Naive B cell (primary cell): ENCODE data around the gene CTSF. TPM values are rescaled to one million over a fixed set of nuclear protein-coding genes. Genes with fewer than 3 reads are reported as not detected.
"Not testable (repeated sequence)": the region's sequence is repeated elsewhere in the genome, so short reads cannot be mapped to it uniquely, and the experiment has no call there.

ENCODE experiments used
- ATAC-seq, 2 donors: fragments of 150-1000 bp; cut with Tn5 transposase; 2 replicates each; pipeline ENCODE4 v1.10.0; 2021; ENCODE audit warnings: low read depth in 2 of 2, mild to moderate bottlenecking in 2 of 2, moderate library complexity in 2 of 2
- DNase-seq: peaks from one replicate; pipeline ENCODE4 v3.0.0; 2022
- H3K27ac Mint-ChIP-seq, 6 donors: one replicate each; pipeline ENCODE4 v1.8.0; 2020 to 2022; ENCODE audit warnings: mild to moderate bottlenecking in 6 of 6, mixed read lengths in 6 of 6, moderate library complexity in 5 of 6, inconsistent platforms in 2 of 6
- H3K27me3 Mint-ChIP-seq, 3 donors: one replicate each; pipeline ENCODE4 v1.8.0; 2021 to 2022; ENCODE audit warnings: mixed read lengths in 3 of 3, mild to moderate bottlenecking in 1 of 3
- H3K36me3 Mint-ChIP-seq, 2 donors: one replicate each; pipeline ENCODE4 v1.8.0; 2020 to 2022; ENCODE audit warnings: mixed read lengths in 2 of 2, inconsistent platforms in 1 of 2, mild to moderate bottlenecking in 1 of 2
- H3K4me1 Mint-ChIP-seq, 3 donors: one replicate each; pipeline ENCODE4 v1.8.0; 2020 to 2022; ENCODE audit warnings: mixed read lengths in 3 of 3, inconsistent platforms in 1 of 3, mild to moderate bottlenecking in 1 of 3, moderate library complexity in 1 of 3
- H3K4me3 Mint-ChIP-seq, 8 donors: one replicate each; pipeline ENCODE4 v1.8.0; 2020 to 2022; ENCODE audit warnings: mild to moderate bottlenecking in 8 of 8, mixed read lengths in 8 of 8, moderate library complexity in 8 of 8, inconsistent platforms in 2 of 8
- H3K9me3 Mint-ChIP-seq, 7 donors: one replicate each; pipeline ENCODE4 v1.8.0; 2020 to 2022; ENCODE audit warnings: mixed read lengths in 7 of 7, mild to moderate bottlenecking in 5 of 7, inconsistent platforms in 2 of 7, moderate library complexity in 1 of 7
- polyA plus RNA-seq, 6 donors: library from polyadenylated mRNA; unstranded; fragments of 300-500 nt; fragmentation: Illumina TruSeq; gene quantifications; one replicate each; pipeline ENCODE4 v1.2.3, GENCODE V29; 2021; ENCODE audit warnings: low read depth in 6 of 6

CTSF gene
- polyA plus RNA-seq: 10 to 100 TPM in 4 of 6 donors, 1 to 10 TPM in 2; 5.0 to 14.3 (median 11.4) TPM

DNA sequence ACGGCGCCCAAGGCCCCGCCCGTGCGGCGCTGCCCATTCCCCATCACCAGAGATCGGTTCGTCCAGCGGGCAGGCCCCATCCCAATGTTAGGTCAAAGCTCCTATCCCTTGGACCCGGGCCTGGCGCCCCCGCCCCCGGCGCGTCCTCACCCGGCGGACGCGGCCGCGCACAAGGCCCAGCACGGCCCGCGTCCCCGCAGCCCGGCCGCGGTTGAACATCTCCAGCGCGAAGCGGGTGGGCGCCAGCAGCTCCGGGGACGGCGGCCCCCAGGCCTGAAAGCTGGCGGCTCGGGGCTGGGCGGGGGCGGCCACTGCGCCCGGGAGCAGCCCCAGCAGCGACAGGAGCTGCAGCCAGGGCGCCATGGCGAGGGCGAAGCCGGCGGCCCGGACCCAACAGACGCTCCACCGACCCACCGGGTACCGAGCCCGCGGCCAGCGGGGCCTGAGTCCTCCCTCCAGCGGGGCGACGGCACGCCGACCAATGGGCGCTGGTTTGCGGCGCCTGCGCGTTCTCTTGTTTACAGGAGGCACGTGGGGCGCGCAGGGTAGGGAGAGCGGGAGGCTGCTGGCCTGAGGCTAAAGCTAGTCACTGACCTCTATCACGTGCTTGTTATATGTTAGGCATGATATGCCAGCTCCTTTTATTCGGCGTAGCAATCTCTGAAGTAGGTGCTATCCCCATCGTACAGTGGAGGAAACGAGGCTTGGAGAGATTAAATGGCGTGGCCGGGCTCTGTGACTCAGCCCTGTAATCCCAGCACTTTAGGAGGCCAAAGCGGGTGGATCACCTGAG lies at the start of gene CTSF:
Gene CTSF, minus strand, starts transcription at position 483 of the 793 bp plus-strand sequence. Its CDS starts 120 bp downstream, at position 363.
- Mint-ChIP-seq H3K4me3 (peak within 1 kb of the TSS; percentile 70 to 88 (median 80)), H3K27me3 (peaks cover 0 to 43% (median 12%) of the 10 kb centered on the region in 3 donors), H3K27ac (peak within 1 kb of the TSS in 1 of 6 donors; percentile 56), H3K36me3 (peaks cover 0 to 5% of the 10 kb centered on the region in 2 donors), H3K9me3 (no peaks in the 10 kb centered on the region), H3K4me1 (peaks cover 3 to 10% (median 6%) of the 10 kb centered on the region in 3 donors)
- ATAC-seq (peak; percentile 88 to 91), DNase-seq (peak; percentile 56)

DNA sequence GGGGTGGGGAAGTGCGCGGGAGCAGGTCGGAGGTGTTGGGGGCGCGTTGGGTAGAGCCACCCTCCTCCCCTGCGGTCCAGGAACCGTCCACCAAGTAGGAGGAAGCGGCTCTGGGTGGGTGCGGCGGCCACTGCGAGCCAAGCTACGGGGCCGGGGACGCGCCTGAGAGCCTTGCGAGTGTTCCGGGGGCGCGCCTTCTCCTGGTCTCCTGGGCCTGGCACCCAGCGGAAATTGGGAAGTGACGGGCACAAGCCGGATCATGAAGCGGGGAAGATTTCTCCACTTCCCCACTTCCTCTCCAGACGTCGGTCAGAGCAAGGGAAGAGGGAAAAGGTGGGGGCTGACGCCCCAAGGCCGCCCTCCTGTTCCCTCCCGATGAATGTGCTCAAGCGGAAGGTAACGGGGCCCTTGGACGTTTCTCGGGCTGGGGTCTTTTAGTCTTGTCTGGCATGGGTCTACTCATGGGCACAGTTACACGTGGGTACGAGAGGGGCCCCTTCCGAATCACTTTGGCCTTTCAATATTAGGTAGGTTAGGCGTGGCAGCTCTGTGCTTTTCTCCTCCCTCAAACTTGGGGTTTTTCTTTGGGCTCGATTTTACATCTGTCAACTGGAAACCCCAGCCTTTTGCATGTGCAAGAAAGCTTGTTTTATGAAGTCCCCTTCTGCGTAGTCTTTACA lies 48.9 kb upstream of the CTSF start:
- H3K36me3 Mint-ChIP-seq: peaks cover 7 to 9% of the 10 kb centered on the region in 2 donors
- ATAC-seq (no peak), DNase-seq (no peak)
- H3K4me3 Mint-ChIP-seq: peak overlapping the region; percentile 97 to 100 (median 98)
- peaks cover 49 to 65% (median 50%) of the 10 kb centered on the region in 3 donors for H3K4me1 Mint-ChIP-seq
- H3K9me3 Mint-ChIP-seq: no peaks in the 10 kb centered on the region
- H3K27ac Mint-ChIP-seq: peak overlapping the region; percentile 98 to 100 (median 99)
- H3K27me3 Mint-ChIP-seq: no peaks in the 10 kb centered on the region

DNA sequence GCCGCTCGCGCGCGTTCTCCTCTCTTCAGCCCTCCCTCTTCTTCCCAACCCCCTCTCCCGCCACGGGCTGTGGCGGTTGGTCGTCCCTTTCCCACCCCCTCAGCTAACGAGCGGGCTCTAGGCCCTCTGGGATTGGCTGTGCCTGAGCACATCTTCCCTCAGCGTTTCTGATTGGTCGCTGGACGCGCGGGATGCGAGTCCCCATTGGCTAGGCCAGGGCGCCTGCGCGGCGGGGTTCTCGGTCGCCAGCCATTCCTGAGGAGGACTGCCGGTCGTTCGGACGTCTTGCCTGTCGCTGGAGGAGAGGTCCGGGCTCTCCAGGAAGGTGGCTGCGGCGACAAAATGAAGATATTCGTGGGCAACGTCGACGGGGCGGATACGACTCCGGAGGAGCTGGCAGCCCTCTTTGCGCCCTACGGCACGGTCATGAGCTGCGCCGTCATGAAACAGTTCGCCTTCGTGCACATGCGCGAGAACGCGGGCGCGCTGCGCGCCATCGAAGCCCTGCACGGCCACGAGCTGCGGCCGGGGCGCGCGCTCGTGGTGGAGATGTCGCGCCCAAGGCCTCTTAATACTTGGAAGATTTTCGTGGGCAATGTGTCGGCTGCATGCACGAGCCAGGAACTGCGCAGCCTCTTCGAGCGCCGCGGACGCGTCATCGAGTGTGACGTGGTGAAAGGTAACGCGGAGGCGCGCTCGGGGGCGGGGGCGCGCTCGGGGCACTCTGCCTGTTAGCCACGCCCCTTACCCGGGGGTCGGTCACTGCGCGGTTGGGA lies 48.2 kb upstream of the CTSF start, which contains the start of gene RBM14:
Gene RBM14, plus strand, starts transcription at position 252 of the 776 bp plus-strand sequence. Its CDS starts 91 bp downstream, at position 343.
- Mint-ChIP-seq H3K27ac (peak within 1 kb of the TSS; percentile 98 to 100 (median 99)), H3K4me3 (peak within 1 kb of the TSS; percentile 97 to 100 (median 98)), H3K27me3 (no peaks in the 10 kb centered on the region), H3K9me3 (no peaks in the 10 kb centered on the region), H3K36me3 (peaks cover 7 to 9% of the 10 kb centered on the region in 2 donors), H3K4me1 (peaks cover 49 to 66% (median 55%) of the 10 kb centered on the region in 3 donors)
- DNase-seq (peak; percentile 98), ATAC-seq (peak; percentile 83)

DNA sequence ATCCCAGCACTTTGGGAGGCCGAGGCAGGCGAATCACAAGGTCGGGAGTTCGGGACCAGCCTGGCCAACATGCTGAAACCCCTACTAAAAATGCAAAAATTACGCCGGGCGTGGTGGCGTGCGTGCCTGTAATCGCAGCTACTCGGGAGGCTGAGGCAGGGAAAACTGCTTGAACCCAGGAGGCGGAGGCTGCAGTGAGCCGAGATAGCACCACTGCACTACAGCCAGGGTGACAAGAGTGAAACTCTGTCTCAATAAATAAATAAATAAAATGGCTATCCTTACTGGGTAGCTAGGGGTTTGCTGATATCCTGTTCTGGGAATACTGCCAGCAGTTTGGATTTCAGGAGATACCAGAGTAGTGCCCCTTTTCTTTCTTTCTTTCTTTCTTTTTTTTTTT lies 45.7 kb upstream of the CTSF start:
- Mint-ChIP-seq H3K4me3 (peak overlapping the region in 1 of 8 donors; percentile 3), H3K27ac (peak overlapping the region in 1 of 6 donors; percentile 49), H3K36me3 (peaks cover 7% of the 10 kb centered on the region in 2 donors), H3K9me3 (no peaks in the 10 kb centered on the region), H3K27me3 (no peaks in the 10 kb centered on the region), H3K4me1 (peaks cover 55 to 68% (median 65%) of the 10 kb centered on the region in 3 donors)
- ATAC-seq (no peak), DNase-seq (no peak)

DNA sequence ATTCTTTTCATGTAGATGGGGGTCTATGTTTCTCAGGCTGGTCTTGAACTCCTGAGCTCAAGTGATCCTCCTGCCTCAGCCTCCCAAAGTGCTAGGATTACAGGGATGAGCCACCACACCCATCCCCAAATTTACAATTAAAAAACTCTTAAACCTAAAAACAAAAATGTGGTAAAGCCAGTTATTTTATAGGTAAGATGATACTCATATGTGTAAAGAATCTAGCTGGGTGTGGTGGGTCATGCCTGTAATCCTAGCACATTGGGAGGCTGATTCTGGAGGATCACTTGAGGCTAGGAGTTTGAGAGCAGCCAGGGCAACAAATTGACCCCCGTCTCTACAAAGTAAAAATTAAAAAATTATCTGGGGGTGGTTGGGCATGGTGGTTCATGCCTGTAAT lies 44.1 kb upstream of the CTSF start:
- Mint-ChIP-seq H3K4me1 (peaks cover 45 to 64% (median 60%) of the 10 kb centered on the region in 3 donors), H3K27ac (peak overlapping the region; percentile 92 to 97 (median 94)), H3K4me3 (peak overlapping the region in 6 of 8 donors; percentile 47 to 80 (median 68)), H3K36me3 (peaks cover 0 to 7% of the 10 kb centered on the region in 2 donors), H3K9me3 (no peaks in the 10 kb centered on the region), H3K27me3 (no peaks in the 10 kb centered on the region)
- no peak for DNase-seq
- no peak for ATAC-seq

DNA sequence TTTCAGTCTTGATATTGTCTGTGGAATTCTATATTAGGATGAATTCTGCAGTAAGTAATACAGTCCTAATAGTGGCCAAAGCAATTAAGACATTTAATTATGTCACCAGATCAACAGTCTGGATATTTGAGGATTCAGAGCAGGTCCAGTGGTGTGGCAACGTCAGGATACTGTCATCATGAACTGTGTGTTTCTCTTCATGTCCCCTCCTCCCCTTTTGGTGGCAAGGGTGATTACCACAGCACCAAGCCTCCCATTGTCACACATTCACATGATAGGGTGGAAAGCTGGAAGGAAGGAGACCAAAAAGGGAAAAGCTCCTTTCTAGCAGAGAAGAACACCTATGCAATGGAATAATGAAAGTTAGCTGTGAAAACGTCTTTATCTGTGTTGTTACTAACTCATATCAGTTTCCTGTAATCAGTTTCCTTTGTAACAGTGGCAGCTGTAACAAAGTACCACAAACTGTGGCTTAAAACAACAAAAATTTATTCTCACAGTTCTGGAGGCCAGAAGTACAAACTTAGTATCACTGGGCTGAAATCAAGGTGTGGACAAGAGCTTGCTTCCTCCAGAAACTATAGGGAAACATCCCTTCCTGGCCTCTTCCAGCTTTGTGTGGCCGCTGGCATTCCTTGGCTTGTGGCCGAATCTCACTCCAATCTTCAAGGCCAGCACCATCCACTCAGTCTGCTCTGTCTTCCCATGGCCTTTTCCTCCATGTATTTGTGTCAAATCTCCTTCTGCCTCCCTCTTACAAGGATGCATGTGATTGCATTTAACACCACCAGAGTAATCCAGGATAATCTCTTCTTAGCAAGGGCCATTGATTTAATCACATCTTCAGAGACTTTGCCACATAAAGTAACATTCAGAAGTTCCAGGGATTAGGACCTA lies 41.6 kb upstream of the CTSF start:
- no peak for ATAC-seq
- H3K4me3 Mint-ChIP-seq: peak overlapping the region in 7 of 8 donors; percentile 32 to 83 (median 54)

DNA sequence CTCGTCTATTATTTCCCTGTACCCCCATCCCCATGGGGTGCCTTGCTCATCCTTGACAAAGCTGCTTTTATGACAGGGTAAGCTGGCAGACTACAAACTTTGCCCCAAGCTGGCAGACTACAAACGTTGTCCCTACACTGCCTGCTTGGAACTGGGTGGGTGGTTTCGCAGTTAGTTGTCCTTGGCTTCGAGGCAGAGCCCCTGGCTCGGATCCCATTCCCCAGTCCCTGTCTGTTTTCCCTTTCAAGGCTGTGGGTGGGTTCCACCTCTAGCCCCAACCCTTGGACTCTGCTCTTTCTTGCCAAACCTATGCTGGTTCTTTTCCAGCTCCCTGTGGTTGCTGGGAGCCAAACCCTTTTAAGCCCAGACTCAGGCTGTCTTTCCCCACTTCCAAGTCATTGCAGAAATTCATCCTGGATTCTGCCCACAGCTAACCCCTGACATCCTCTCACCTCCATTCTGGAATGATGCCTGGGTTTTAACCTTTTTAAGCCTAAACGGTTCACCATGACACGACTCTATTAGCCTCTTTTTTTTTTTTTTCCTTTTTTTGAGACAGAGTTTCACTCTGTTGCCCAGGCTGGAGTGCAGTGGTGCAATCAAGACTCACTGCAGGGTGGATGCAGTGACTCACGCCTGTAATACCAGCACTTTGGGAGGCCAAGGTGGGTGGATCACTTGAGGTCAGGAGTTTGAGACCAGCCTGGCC lies 38.9 kb upstream of the CTSF start:
- no peaks in the 10 kb centered on the region for H3K27me3 Mint-ChIP-seq
- H3K36me3 Mint-ChIP-seq: peaks cover 4 to 7% of the 10 kb centered on the region in 2 donors
- peaks cover 30 to 52% (median 42%) of the 10 kb centered on the region in 3 donors for H3K4me1 Mint-ChIP-seq
- peak overlapping the region; percentile 21 to 97 (median 86) for H3K27ac Mint-ChIP-seq
- ATAC-seq (no peak), DNase-seq (no peak)
- H3K9me3 Mint-ChIP-seq: peaks cover 0 to 2% (median 0%) of the 10 kb centered on the region in 7 donors
- no peak overlapping the region for H3K4me3 Mint-ChIP-seq

More for the DNA sequence above, 41.6 kb upstream of the CTSF start:
- H3K27ac Mint-ChIP-seq: peak overlapping the region; percentile 10 to 96 (median 93)
- DNase-seq: no peak
- peaks cover 0 to 4% of the 10 kb centered on the region in 2 donors for H3K36me3 Mint-ChIP-seq
- peaks cover 0 to 2% (median 0%) of the 10 kb centered on the region in 7 donors for H3K9me3 Mint-ChIP-seq
- H3K4me1 Mint-ChIP-seq: peaks cover 33 to 54% (median 44%) of the 10 kb centered on the region in 3 donors
- no peaks in the 10 kb centered on the region for H3K27me3 Mint-ChIP-seq

DNA sequence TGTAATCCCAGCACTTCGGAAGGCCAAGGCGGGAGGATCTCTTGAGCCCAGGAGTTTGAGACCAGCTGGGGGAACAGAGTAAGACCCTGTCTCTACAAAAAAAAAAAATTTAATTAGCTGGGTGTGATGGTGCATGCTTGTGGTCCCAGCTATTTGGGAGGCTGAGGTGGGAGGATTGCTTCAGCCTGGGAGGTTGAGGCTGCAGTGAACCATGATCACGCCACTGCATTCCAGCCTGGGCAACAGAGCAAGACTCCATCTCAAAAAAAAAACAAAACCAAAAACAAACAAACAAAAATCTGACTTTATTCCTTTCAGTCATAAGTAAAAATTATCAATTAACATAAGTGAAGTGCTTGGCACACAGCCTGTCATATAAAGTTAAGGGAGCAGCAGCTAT lies 38.2 kb upstream of the CTSF start:
- H3K9me3 Mint-ChIP-seq, H3K27me3 Mint-ChIP-seq, H3K4me3 Mint-ChIP-seq, DNase-seq, H3K36me3 Mint-ChIP-seq, ATAC-seq: not testable (repeated sequence)
- peaks cover 26 to 52% (median 35%) of the 10 kb centered on the region in 3 donors for H3K4me1 Mint-ChIP-seq
- H3K27ac Mint-ChIP-seq: peak overlapping the region in 4 of 6 donors; percentile 59 to 97 (median 73)

DNA sequence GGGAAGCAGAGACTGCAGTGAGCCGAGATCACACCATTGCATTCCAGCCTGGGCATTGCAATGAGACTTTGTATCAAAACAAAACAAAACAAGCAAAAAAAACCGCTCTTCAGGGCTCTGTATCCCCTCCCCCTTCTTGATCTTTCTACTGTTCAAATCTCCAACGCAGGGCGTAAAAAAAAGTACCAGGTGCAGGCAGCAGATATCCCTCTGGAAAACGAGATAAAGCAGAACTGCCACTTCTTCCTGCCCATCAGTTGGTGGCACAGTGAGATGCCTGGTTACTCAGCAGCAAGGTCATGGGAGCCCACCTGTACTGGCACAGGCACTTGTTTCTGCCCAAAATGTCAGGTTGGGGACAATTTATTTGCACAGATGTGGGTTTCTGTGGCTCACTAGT lies 35.7 kb upstream of the CTSF start:
- H3K27me3 Mint-ChIP-seq: no peaks in the 10 kb centered on the region
- H3K27ac Mint-ChIP-seq: peak overlapping the region in 3 of 6 donors; percentile 9 to 79 (median 60)
- H3K36me3 Mint-ChIP-seq: peaks cover 7 to 9% of the 10 kb centered on the region in 2 donors
- DNase-seq (no peak), ATAC-seq (no peak)
- peaks cover 0 to 2% (median 0%) of the 10 kb centered on the region in 7 donors for H3K9me3 Mint-ChIP-seq
- H3K4me3 Mint-ChIP-seq: peak overlapping the region in 1 of 8 donors; percentile 9
- peaks cover 19 to 48% (median 30%) of the 10 kb centered on the region in 3 donors for H3K4me1 Mint-ChIP-seq

DNA sequence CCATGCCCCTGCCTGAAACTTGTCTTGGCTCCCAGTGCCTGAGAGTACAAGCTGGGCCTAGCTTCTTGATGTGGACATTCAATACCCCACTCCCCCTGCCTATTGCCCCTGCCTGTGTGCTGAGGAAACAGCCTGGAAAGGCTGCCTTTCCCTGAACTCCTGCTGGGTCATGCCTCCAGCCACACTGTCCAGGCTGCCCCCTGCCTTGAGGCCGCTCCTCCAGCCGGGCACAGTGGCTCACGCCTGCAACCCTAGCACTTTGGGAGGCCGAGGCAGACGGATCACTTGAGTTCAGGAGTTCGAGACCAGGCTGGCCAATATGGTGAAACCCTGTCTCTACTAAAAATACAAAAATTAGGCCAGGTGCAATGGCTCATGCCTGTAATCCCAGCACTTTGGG lies 34.7 kb upstream of the CTSF start:
- DNase-seq: no peak
- no peak for ATAC-seq
- Mint-ChIP-seq H3K4me3 (no peak overlapping the region), H3K4me1 (peaks cover 16 to 43% (median 31%) of the 10 kb centered on the region in 3 donors), H3K36me3 (peaks cover 7 to 9% of the 10 kb centered on the region in 2 donors), H3K27me3 (no peaks in the 10 kb centered on the region), H3K27ac (peak overlapping the region in 2 of 6 donors; percentile 65 to 92), H3K9me3 (peaks cover 0 to 2% (median 0%) of the 10 kb centered on the region in 7 donors)

DNA sequence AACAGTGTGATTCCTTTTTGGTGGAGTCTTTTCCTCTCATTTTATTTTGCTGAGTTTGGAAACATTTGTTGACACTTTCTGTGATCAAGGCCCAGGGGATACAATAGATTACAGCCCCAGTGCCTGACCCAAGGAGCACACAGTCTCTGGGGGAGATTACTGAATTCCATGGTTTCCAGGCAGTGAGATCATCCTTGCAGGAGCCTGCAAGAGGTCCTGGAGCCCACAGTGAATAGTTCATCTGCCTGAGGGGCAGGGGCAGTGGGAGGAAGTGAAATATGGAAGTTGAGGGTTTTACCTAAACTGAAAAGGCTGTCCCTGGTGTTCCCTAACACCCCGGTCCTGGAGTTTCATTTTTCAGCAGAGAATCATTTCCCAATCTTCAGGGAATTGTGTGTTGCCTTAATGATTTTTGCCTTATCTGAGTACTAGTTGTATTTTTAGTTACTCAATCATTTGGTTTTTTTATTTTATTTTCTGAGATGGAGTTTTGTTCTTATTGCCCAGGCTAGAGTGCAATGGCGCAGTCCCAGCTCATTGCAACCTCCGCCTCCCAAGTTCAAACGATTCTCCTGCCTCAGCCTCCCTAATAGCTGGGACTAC lies 32.3 kb upstream of the CTSF start:
- peak overlapping the region in 5 of 6 donors; percentile 51 to 89 (median 79) for H3K27ac Mint-ChIP-seq

More for the DNA sequence above, 32.3 kb upstream of the CTSF start:
- DNase-seq (no peak), ATAC-seq (peak; percentile 38 to 52)
- Mint-ChIP-seq H3K4me1 (peaks cover 14 to 42% (median 25%) of the 10 kb centered on the region in 3 donors), H3K4me3 (peak overlapping the region in 5 of 8 donors; percentile 9 to 71 (median 22)), H3K27me3 (no peaks in the 10 kb centered on the region), H3K36me3 (peaks cover 7 to 9% of the 10 kb centered on the region in 2 donors), H3K9me3 (no peaks in the 10 kb centered on the region)
